Omental fat pad (tissue), 4 donors: Measurements from ENCODE around the gene ARID5A. TPM values are rescaled to one million over a fixed set of nuclear protein-coding genes. Genes with fewer than 3 reads are reported as not detected.

Experiments
- ATAC-seq: fragments of 150-250 bp; one replicate; pipeline ENCODE4 v1.9.1; 2016; ENCODE audit warnings: mild to moderate bottlenecking, moderate library complexity; ENCODE audit not compliant: low FRiP score
- DNase-seq: peaks from one replicate; pipeline ENCODE4 v3.0.0-alpha.2; 2019; ENCODE audit warnings: low spot score
- total RNA-seq, 4 donors: library from RNA; depleted of rRNA; stranded (reverse); fragments of >200 nt; gene quantifications; one replicate each; pipeline ENCODE4 v1.1.0, GENCODE V29; 2016
- TF ChIP-seq, protein P1 (sequence below), 3 donors: fragments of 450-650 bp; IDR thresholded peaks; one replicate each; pipeline ENCODE4 v1.5.1; 2016 to 2017; ENCODE audit warnings: antibody characterized with exemption in 3 of 3, mild to moderate bottlenecking in 3 of 3, moderate library complexity in 2 of 3

ARID5A gene, protein sequence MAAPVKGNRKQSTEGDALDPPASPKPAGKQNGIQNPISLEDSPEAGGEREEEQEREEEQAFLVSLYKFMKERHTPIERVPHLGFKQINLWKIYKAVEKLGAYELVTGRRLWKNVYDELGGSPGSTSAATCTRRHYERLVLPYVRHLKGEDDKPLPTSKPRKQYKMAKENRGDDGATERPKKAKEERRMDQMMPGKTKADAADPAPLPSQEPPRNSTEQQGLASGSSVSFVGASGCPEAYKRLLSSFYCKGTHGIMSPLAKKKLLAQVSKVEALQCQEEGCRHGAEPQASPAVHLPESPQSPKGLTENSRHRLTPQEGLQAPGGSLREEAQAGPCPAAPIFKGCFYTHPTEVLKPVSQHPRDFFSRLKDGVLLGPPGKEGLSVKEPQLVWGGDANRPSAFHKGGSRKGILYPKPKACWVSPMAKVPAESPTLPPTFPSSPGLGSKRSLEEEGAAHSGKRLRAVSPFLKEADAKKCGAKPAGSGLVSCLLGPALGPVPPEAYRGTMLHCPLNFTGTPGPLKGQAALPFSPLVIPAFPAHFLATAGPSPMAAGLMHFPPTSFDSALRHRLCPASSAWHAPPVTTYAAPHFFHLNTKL
- 10 to 100 TPM; 26.2 to 79.7 (median 41.8) TPM for total RNA-seq

DNA sequence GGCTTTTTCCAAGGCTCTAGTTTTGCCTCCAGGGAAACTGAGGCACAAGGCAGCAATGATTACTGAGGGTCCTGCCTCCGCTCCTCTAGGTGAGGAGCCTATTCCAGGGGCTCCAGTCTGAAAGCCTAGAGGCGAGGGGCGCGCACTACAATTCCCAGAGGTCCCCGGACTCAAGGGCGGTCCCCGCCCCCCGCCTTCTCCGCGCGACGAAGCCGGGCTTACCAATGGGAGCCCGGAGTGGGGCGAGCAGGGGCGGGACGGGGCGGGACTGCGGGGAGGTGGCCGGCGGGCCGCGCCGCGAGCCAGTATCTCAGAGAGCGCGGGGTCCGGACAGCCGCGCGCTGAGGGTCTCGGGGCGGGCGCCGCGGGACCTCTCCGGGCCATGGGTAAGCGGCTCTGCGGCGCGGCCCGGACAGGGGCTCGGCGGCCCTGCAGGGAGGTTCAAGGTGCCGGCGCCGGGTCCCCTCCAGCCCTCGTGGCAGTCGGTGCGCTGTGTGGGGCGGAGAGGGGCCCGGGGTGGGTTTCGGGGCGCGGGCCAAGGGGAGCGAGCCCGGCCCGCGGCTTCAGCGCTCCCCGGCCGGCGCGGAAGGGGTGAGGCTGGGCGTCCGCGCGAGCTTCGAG lies at the start of gene ARID5A:
ARID5A (plus strand) TSS at position 308 of the 621 bp plus-strand sequence; CDS start at position 383, 75 bp downstream.
- TF ChIP-seq, protein P1, sequence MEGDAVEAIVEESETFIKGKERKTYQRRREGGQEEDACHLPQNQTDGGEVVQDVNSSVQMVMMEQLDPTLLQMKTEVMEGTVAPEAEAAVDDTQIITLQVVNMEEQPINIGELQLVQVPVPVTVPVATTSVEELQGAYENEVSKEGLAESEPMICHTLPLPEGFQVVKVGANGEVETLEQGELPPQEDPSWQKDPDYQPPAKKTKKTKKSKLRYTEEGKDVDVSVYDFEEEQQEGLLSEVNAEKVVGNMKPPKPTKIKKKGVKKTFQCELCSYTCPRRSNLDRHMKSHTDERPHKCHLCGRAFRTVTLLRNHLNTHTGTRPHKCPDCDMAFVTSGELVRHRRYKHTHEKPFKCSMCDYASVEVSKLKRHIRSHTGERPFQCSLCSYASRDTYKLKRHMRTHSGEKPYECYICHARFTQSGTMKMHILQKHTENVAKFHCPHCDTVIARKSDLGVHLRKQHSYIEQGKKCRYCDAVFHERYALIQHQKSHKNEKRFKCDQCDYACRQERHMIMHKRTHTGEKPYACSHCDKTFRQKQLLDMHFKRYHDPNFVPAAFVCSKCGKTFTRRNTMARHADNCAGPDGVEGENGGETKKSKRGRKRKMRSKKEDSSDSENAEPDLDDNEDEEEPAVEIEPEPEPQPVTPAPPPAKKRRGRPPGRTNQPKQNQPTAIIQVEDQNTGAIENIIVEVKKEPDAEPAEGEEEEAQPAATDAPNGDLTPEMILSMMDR (IDR thresholded peaks at IDR 0.05), result no peak
- peak; percentile 81 for ATAC-seq
- peak; percentile 71 for DNase-seq

DNA sequence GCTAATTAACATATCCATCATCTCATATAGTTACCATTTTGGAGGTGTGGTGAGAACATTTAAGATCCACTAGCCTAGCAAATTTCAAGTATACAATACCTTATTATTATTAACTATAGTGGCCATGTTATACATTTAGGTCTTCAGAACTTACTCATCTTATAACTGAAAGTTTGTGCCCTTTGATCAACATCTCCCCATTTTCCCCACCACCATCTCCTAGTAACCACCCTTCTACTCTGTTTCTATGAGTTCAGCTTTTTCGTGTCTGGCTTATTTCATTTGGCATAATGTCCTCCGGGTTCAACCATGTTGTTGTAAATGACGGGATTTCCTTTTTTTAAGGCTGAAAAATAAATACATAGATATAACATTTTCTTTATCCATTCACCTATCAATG lies 47.3 kb upstream of the ARID5A start:
- TF ChIP-seq, protein P1 (IDR thresholded peaks at IDR 0.05), result no peak
- no peak for ATAC-seq
- DNase-seq, result no peak

DNA sequence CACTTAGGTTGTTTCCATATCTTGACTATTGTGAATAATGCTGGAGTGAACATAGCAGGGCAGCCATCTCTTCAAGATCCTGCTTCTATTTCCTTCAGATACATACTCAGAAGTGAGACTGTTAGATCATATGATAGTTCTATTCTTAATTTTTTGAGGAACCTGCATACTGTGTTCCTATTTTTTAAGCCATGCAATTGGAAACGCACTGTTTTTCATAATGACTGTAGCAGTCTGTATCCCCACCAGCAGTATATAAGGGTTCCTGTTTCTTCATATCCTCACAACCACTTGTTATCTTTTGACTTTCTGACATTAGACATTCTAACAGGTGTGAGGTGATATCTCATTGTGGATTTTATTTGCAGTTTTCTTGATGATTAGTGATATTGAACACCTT lies 46.9 kb upstream of the ARID5A start:
- DNase-seq (no peak), ATAC-seq (no peak)
- TF ChIP-seq, protein P1 (IDR thresholded peaks at IDR 0.05), result no peak

DNA sequence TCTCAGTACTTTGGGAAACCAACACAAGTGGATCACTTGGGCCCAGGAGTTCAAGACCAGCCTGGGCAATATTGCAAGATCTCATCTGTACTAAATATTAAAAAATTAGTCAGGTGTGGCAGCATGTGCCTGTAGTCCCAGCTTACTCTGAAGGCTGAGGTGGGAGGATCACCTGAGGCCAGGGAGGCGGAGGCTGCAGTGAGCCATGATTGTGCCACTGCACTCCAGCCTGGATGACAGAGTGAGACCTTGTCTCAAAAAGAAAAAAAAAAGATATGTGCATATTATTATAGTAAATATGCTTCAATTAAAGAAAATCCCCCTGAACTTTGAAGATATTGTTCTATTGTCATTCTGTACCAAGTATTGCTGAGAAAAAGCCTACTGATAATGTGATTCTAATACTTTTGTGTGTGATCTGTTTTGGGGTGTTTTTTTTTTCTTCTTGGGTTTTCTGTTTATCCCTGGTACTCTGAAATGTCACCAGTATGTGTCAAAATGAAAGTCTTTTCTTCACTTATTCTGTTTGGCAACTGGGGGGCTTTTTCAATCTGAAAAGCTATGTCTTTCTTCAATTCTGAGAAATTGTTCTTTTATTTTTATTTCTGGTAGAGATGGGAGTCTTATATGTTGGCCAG lies 44.6 kb upstream of the ARID5A start:
- DNase-seq (no peak), ATAC-seq (no peak)
- TF ChIP-seq, protein P1 (IDR thresholded peaks at IDR 0.05), result no peak

DNA sequence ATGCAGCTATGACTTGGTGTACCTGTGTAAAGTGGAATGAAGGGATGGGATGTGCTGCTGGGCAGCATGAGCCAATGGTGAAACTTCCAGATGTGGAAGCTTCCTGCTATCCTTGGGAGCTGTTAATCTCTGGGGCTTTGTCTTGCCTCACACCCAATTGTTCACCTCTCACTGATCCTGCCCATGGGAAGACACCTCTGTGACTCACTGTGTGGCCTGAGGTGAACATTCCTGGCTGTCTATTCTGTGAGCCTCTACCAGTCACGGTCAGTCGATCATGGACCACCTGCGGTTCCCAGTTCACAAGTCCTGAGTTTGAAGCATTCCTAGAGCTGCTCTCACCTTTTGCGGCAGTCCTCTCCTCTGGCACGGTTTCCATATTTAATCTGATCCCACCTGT lies 43.5 kb upstream of the ARID5A start:
- ATAC-seq, result no peak
- TF ChIP-seq, protein P1 (IDR thresholded peaks at IDR 0.05), result no peak
- DNase-seq, result no peak

DNA sequence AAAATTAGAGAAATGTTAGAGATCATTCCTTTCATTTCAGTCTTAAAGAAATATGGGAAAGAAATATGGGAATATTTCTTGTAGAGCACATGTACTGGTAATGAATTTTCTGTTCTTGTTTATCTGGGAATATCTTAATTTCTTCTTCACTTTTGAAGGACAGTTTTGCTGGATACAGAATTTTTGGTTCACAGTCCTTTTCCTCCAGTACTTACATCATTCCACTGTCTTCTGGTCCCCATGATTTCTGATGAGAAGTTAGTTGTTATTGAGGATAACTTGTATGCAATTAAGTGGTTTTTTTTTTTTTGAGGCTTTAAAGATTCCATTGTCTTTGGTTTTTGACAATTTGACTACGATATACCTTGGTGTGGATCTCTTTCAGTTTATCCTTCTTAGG lies 42.4 kb upstream of the ARID5A start:
- ATAC-seq (no peak), DNase-seq (no peak)
- TF ChIP-seq, protein P1 (IDR thresholded peaks at IDR 0.05), result no peak
